Loucy (cell line): ENCODE measurements around the gene ZFTA.

ENCODE experiments used
- CTCF ChIP-seq: fragments of 200-600 bp; sonication (generic); conservative IDR thresholded peaks from 2 replicates; pipeline ENCODE4 v1.5.1; 2014; ENCODE audit warnings: mild to moderate bottlenecking, antibody characterized with exemption, low read length
- EZH2phosphoT487 ChIP-seq: fragments of 200-600 bp; IDR thresholded peaks from 2 replicates; pipeline ENCODE4 v1.6.1; 2018; ENCODE audit warnings: antibody characterized with exemption, mild to moderate bottlenecking, moderate library complexity, borderline replicate concordance

DNA sequence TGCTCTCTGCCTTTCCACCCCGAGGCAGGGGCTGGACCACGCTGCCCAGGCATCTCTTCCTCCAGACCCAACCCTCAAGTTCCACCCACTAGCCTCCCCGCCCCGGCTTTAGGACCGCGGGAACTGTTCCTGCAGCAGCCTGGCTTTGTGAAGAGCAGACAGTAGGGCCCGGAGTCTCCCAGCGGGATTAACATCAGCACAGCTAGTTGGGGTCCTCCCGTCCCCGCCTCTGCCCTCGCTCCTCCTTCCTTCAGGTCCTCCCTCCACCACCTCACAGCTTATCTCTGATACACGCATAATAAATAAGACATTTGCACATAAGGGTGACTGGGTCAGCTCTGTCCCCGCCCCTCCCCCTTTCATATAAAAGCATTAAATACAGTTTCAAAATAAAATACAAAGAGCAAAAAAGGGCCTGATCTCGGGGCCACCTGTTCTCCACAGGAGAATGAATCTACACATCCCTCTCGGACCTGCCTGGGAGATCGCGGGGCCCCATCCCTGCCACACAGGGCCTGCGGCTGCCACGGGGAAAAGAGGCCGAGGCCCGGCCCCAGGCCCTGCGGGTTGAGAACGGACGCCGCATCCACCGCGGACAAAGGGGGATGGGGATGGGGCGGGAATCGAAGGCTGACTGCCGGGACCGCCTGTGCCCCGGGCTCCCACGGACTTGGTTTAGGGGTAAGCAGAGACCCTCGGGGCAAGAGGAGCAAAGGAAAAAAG lies 6.5 kb downstream of the ZFTA start:
- TF ChIP-seq CTCF (no peak), EZH2phosphoT487 (no peak)
